NCI-H187 (cell line): ENCODE measurements around the gene PZP.
"Not testable (repeated sequence)": the region's sequence is repeated elsewhere in the genome, so short reads cannot be mapped to it uniquely, and the experiment has no call there.

Experiments
- DNase-seq, 2 experiments: peaks; one replicate each; lab custom pipeline; 2025; lab: John Stamatoyannopoulos, UW

PZP gene

DNA sequence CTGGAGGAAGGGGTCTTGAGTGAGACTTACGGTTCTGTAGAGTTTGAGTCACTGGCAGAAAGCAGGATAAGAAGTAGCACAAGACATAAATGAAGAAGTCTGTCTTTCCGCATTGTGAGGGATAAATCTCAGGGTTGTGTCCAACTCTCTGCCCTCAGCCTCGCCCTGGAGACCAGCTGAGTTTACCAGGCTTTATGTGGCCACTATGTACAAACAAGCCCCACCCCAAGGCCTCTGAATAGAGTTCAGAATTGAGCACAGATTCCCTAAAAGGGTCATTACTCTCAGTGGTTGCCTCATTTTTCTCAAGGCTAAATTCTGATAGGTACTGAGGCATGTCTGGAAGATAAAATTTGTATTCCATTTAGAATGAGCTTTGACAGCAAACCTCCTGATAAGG, at the start of gene PZP:
Gene PZP (minus strand): TSS at position 167 of the 400 bp plus-strand sequence. CDS start 54 bp downstream, at position 113.
- DNase-seq = no peak

DNA sequence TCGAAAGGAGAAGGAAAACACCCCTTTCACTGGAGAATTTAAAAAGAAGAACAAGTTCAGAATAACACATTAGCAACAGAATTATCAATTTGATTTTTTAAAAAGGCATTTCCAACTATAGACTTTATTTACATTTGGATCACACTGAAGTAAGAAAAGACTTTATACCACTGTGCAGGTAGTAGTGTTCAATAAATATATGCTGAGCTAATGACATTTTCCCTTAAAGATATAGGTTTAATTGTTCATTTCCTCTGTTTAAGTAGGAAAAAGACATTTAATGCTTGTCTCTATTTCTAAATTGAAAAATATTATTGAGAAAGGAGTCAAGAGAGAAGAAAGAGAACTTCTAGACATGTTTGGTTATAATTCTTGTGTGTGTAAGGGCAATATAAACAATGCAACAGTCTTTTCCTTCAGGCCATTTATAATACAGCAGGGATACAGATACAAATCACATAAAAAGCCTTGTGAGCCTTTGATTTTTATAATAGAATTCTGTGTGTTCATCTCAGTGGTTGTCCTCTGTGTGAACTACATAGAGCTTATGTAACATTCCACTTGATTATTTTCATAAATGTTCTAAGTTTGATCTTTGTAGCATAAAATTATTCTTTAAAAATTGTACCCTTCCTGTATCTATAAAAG, 48.7 kb upstream of the PZP start:
- DNase-seq = no peak

DNA sequence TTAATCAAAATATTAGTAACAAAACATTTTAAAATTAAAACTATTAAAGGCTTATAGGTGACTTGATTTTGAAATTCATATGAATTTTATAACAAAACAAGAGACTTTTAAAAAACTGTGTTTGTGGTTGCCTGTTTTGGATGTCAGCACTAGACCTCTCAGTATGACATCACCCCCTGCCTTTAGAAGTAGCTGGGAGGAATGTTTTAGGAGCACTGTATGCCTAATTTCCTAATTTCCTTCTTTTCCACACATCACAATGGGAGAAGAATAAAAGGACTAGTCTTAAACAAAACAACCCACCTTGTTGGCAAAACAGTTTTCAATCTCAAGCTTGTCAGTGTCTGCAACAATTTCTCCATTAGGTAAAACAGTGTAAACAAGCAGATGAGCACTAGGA, 48.1 kb upstream of the PZP start:
- no peak for DNase-seq

DNA sequence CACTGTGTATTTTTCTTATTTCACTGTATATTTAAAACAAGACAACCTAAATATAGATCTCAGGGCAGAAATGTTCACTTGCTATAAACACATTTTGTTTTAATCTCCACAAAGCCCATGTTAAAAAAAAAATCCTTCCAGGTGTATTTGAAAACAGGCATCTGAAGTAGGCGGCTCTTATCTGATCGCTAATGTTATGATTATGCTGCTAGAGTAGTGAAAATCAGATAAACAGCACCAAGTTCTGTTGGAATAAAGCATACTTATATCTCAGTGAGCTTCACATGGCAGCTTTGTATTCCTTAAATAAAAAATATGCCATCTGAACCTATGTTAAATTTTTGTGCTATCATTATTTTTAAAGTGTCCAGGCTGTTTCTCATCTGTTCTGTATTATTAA, 47.6 kb upstream of the PZP start:
- DNase-seq = no peak

DNA sequence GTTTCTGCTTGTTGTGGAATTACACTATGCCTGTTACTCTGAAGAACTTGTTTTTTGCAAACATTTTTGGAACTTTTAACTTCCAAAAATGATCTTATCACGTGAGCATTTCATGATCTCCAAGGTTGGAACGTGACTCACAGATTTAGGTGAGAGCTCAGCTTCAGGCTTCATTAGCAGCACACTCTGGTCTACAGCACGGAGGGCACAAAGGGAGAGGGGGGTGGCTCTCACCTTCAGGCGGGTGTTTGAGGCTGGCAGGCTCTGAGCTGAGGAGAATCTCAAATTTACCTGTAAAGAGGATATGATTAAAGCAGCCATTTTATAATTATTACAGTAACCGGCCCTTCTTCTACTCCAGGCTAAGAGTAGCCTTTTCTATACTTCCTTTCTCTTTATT, 45.3 kb upstream of the PZP start:
- DNase-seq = no peak

DNA sequence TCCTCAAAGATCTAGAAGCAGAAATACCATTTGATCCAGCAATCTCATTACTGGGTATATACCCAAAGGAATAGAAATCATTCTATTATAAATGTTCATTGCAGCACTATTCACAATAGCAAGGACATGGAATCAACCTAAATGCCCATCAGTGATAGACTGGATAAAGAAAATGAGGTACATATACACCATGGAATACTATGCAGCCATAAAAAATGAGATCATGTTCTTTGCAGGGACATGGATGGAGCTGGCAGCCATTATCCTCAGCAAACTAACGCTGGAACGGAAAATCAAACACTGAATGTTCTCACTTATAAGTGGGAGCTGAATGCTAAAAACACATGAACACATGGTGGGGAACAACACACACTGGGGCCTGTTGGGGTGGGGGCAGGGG, 44.6 kb upstream of the PZP start:
- not testable (repeated sequence) for DNase-seq

DNA sequence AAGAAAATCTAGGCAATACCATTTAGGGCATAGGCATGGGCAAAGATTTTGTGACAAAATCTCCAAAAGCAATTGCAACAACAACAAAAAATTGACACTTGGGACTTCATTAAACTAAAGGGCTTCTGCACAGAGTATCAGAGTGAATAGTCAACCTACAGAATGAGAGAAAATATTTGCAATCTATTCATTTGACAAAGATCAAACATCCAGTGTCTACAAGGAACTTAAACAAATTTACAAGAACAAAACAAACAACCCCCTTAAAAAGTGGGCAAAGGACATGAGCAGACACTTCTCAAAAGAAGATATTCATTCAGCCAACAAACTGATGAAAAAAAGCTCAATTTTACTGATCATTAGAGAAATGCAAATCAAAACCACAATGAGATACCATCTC, 44.1 kb upstream of the PZP start:
- DNase-seq = no peak

DNA sequence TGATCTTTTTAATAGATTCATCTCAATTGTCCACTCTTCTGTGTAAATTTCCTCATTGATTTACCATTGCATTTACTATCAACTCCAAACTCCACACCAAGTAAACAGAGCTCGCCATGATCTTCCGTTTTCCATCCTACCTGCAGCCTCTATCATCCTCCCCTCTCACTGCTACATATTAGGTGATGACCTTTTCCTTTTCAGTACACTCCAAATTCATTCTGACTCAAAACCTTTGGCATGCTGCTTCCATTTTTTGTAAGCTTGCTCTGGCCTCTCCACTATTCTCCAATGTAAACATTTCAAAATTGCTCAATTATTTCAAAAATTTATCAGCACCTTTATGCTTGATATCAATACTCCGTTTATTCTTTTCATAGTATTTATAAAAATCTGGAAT, 40.2 kb upstream of the PZP start:
- no peak for DNase-seq

DNA sequence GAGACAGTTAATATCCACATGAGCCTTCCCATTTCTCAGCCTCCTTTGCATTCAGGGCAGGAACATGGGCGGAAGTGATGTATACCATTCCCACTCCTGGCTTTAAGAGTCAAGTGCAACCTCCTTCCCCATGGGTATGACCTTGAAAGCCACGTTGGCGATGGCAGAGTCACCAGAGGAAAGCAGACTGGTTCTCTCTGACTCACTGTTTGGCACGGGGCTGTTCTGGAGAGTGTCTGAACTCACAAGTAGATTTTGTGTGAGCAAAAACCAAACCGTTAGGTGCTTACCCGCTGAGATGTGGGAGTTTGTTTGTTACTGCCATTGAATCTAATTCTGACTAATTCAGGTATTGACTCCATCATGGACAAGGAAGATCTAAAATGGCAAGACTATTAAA, 36.7 kb upstream of the PZP start:
- no peak for DNase-seq

DNA sequence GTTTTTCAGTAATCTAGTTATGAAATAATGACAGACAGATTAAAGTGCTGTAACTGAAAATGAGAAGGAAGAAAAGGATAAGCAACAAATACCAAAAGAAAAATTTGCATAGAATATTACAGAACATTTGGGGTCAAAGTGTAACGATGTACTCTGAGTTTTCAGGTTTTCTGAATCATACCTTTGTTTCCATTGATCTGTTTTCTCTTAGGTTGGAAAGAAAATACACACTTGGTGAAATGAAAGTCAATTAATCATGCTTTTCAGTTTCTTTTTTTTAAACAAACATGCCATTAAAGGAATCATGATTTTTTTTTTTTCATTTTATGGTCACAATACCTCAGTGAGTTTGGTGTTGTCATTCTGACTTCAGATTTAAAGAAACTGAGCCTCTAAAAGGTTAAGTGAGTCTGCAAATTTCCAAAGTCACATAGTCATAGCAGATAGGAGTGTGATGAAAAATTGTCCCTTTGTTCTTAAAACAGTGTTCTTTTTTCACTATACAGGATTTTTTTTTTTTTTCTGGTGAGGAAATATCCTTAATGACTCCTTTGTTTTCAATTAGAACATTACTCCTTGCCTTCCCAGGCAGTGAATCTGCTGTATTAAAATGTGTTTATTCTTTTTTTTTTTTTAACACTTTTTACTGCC, 35.9 kb upstream of the PZP start:
- no peak for DNase-seq

DNA sequence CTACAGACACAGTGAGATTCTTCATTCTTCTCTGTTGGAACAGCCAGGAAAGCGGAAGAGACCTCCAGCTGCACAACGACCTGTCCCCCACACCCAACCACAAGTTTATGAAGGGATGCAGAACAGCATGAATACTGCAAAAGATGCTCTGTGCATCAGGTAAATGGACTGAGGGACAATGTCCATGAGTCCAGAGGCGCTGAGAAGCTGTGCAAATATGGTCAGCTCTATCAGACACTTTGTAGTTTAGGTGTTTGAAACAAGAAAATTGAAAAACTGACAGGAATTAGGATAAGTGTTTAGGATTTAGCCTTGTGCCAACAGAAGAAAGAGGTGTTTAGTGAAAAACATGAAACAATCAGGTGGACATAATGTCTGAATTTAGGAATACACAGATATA, 33.1 kb upstream of the PZP start:
- no peak for DNase-seq

DNA sequence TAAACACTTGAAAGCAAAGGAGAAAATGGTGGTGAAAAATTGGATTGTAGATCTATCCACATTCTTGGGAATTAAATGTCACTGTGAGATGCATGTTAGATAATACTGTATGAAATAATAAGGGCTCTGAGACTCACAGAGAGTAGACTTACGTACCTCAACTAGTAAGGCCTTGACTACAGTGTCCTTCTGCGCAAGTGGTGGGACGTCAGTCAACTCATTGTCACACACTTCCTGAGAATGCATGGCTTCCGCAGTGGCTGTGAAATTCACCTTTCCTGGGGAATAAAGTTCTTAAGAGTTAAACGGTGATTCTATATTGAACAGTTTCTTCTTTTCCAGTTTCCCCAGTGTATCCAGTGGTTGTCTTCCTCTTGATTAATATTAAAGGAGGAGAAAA, 32.6 kb upstream of the PZP start:
- no peak for DNase-seq

DNA sequence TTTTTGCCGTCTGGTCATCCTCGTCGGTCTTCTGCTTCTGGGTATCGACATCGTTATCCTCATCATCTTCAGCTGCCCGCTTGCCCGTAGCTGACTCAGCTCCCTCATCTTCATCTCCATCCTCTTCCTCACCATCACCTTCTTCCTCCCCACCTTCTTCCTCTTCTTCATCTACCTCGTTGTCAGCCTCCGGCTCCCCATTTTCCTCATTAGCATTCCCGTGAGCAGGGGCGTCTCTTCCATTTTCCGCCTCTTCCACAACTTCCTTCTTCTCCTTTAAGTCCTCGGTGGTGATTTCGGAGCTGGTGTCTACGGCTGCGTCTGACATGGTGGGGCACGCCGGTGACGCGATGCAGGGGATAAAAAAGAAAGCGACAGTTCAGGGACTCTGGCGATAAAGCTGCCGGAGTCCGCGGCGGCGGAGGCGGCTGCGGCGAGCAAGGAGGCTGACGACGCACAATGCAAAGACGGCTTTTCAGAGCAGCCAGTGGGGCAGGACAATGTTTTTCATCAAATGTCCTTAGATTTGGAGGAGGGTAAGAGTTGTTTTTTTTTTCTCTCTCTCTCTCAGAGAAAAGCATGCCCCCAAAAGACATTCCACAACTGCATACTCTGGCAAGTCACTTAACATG, 31.9 kb upstream of the PZP start:
- not testable (repeated sequence) for DNase-seq

DNA sequence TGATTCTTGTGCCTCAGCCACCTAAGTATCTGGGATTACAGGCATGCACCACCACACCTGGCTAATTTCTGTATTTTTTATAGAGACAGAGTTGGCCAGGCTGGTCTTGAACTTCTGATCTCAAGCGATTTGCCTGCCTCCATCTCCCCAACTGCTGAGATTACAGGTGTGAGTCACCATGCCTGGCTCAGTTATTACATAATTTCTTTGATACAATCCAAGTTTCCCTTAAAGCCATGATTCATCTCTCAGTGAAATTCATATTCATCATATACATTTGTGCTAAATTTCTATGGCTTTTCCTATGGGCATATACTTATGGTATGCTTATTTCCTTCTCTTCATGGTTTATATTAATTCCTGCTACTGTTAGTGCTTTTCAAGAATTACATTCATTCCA, 29.1 kb upstream of the PZP start:
- DNase-seq = no peak

DNA sequence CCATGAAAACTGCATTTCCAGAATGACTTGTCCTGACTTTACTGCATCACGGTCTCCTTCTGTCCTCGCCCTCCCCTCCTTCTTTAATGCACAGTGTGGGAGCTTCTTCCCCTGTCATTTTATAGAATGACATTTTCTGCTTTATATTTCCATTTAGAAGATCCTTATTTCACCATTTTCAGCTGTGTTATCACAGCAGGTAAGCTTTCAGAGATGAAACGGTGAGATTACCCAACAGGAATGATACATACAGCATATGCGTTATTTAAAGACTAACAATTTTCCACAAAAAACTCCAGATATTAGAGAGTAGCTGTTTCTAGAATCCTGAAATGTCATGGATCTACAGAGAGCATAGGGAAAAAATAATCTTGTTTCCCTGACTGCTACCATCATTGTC, 27.3 kb upstream of the PZP start:
- DNase-seq = no peak

DNA sequence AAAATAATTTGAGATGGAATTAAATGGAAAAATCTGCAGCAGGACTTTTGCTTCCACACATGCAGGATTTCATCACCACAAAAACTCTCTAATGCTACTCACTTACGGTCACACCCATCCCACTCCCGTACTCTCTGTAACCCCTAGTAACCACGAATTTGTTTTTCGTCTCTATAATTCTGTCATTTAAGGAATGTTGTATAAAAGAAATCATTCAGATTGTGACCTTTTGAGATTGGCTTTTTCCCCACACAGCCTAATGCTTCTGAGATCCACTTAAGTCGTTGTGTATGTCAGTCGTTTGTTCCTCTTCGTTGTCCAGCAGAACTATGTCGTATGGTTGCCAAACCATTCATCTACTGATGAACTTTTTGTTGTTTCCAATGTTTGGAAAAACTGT, 19.8 kb upstream of the PZP start:
- no peak for DNase-seq

DNA sequence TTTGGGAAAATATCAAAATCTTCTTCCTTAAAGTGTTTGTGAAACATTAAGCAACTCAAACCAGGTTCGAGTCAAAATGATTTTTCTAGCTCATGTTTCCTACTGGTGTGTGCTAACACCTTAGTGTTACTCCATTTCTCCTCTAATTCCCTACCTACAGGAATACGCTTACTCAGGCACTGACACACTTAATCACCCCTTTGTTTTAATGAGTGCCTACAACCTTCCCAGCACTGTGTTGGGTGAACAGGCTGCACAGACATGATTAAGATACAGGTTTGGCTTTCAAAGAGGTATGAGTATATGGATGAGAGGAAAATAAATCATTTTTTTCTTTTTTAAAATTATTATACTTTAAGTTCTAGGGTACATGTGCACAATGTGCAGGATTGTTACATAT, 15.6 kb upstream of the PZP start:
- DNase-seq = no peak

DNA sequence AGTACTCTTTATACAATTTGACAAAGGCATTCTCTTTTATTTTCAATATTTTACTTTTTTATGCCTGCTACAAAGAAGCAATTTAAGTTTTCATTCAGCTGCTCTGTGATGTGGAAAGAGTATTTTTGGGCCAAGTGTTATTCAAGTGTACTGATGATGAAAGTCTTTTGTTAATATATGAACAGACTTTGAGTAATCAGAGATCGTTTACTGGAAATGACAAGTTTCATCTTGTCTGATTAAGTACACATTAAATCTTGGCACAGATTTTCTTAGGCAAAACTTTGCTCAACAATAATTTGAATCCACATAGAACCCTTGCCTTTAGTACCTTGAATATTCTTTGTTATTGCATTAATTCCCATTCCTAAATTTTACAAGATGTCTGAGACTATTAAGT, 13.3 kb upstream of the PZP start:
- no peak for DNase-seq

DNA sequence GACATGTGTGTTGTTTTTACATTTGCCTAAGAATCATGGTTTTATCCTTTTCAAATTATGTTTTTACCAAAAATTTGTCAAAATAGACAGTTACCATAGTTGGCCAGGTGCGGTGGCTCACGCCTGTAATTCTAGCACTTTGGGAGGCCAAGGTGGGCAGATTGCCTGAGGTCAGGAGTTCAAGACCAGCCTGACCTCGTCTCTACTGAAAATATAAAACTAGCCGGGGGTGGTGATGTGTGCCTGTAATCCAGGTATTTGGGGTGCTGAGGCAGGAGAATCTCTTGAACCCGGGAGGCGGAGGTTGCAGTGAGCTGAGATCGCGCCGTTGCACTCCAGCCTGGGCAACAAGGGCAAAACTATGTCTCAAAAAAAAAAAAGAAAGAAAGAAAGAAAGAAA, 12.8 kb upstream of the PZP start:
- DNase-seq = not testable (repeated sequence)

DNA sequence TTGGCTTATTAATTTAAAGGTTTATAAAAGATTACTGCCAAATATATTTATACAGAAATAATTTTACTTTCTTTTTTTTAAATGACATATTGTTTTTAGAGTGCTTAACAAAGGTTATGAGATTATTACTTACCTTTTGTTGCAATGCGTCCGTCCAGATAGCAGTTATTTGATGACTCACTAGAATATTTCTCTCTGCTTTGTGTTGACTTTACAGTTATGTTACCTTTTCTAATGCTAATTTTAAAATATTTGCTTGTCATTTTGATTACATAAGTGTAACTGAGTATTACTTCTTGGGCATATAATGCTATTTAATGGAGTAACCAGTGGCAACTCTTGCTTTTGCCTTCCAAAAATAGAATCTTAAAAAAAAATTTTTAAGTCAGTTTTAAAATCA, 6.3 kb upstream of the PZP start:
- no peak for DNase-seq

DNA sequence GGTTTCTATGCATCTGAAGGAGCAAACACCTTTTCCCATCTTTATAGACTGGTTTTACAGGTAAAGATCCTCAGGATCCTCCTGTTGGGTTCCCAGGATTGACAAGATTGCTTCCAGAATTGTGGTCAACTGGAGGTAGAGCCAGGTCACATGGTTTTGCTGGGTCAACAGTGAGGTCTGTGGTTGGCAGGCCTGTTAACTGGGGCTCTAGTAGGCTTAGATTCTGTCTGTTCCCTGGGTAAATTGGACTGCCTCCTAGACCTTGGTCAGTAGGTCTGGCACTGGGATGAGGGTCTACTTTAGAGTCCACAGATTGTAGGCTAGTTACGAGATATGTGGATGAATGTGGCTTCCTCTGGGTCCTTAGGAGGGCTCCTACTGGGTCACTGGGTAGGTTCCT, 3.5 kb upstream of the PZP start:
- DNase-seq = no peak

DNA sequence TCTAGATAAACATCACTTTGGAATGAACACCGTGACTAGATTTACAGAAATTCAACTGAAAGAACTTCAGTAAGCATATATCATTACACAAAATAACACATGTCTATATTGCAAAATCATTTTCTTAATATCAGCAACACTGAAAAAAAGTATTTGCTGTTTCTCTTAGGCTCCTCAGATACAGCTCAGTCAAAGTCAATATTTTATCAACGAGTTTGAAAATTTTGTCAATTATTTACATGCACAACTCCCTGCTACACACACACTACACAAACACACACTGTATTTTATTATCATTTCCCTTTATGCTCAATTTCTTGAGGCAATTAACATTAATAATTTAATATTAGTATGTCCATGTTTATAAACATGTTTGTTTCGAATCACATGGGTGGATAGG, 3.8 kb downstream of the PZP start:
- DNase-seq = no peak

DNA sequence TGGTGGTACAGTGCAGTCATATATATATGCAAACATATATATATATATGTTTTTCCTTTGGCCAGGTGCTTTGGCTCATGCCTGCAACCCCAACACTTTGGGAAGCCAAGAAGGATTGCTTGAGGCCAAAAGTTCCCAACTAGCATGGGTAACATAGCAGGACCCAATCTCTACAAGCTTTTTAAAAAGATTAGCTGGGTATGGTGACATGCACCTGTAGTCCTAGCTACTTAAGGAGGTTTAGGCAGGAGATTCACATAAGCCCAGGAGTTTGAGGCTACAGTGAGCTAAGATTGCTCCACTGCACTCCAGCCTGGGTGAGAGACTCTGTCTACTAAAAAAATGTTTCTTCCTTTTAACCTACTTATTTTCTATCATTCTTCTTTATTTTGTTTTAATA, 10.2 kb downstream of the PZP start:
- no peak for DNase-seq

DNA sequence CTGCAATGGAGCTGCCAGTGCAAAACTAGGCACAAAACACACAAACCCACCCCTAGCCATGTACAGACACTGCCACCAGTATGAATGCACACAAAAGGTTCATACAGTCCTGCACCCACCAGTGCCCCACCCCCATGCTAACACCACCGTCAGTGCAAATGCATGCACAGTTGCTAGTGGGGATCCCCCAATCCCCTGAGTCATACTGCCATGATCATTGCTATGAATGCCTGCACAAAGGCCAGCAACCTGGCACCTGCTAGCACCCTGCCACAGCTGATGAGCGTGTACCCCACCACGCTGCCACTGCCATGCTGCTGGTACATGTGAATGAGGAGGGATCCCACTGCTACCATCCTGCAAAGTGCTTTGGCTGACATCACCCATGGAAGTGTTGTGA, 23.9 kb downstream of the PZP start:
- DNase-seq = no peak
